Common myeloid progenitor, CD34-positive (primary cell): Measurements from ENCODE around the gene VEZF1.

Source experiments
- CTCF ChIA-PET: fragments of 350-600 bp; sonication (Branson Sonifier 250); formaldehyde crosslinking; loops from one replicate; lab custom pipeline; 2021; ENCODE audit warnings: antibody characterized with exemption; lab: Charles Lee
- POLR2A ChIA-PET: fragments of 350-600 bp; sonication (Branson Sonifier 250); formaldehyde crosslinking; loops from one replicate; lab custom pipeline; 2021; ENCODE audit warnings: antibody characterized with exemption; lab: Charles Lee
- DNase-seq, 3 donors: peaks; one replicate each; pipeline versions ENCODE4 v3.0.0 to v3.0.0-alpha.2; 2013
- H3K27ac ChIP-seq, 2 experiments: 1 replicate in 1 of 2; 2 replicates in 1 of 2; pipeline ENCODE4 v1.7.0; 2013; ENCODE audit warnings: inconsistent platforms in 2 of 2, low read length in 2 of 2, mild to moderate bottlenecking in 2 of 2, low read depth in 1 of 2, moderate library complexity in 1 of 2; ENCODE audit not compliant: severe bottlenecking in 2 of 2, insufficient read depth in 1 of 2, poor library complexity in 1 of 2
- H3K27me3 ChIP-seq, 5 experiments: replicated peaks in 2 of 5; 1 replicate in 3 of 5; 2 replicates in 2 of 5; pipeline versions ENCODE4 v1.6.1 to v1.7.0; 2013; ENCODE audit warnings: low read length in 4 of 5, mild to moderate bottlenecking in 2 of 5, moderate library complexity in 2 of 5, inconsistent platforms in 1 of 5; ENCODE audit not compliant: insufficient read depth in 5 of 5, control insufficient read depth in 4 of 5
- H3K36me3 ChIP-seq, 4 experiments: 1 replicate in 2 of 4; 2 replicates in 2 of 4; pipeline versions ENCODE4 v1.6.1 to v1.7.0; 2013; ENCODE audit warnings: low read length in 3 of 4, control low read depth in 1 of 4, mild to moderate bottlenecking in 1 of 4; ENCODE audit not compliant: control insufficient read depth in 4 of 4, insufficient read depth in 4 of 4
- H3K4me1 ChIP-seq, 4 experiments: 1 replicate in 3 of 4; 2 replicates in 1 of 4; pipeline versions ENCODE4 v1.6.1 to v1.7.1; 2013; ENCODE audit warnings: low read length in 3 of 4, mild to moderate bottlenecking in 3 of 4, control low read depth in 1 of 4, inconsistent platforms in 1 of 4, moderate library complexity in 1 of 4; ENCODE audit not compliant: control insufficient read depth in 4 of 4, insufficient read depth in 4 of 4; ENCODE audit errors: control extremely low read depth in 1 of 4
- H3K4me3 ChIP-seq, 7 experiments: 1 replicate in 4 of 7; 2 replicates in 3 of 7; pipeline versions ENCODE4 v1.5.1 to v1.7.0; 2013; ENCODE audit warnings: mild to moderate bottlenecking in 7 of 7, low read length in 6 of 7, moderate library complexity in 6 of 7, inconsistent platforms in 2 of 7, low read depth in 2 of 7, control low read depth in 1 of 7; ENCODE audit not compliant: insufficient read depth in 4 of 7, control insufficient read depth in 1 of 7; ENCODE audit errors: extremely low read depth in 1 of 7
- H3K9me3 ChIP-seq, 5 experiments: 1 replicate in 4 of 5; 2 replicates in 1 of 5; pipeline versions ENCODE4 v1.6.1 to v1.7.1; 2013; ENCODE audit warnings: low read length in 4 of 5, mild to moderate bottlenecking in 2 of 5, inconsistent platforms in 1 of 5, low read depth in 1 of 5, moderate library complexity in 1 of 5; ENCODE audit not compliant: control insufficient read depth in 4 of 5, insufficient read depth in 2 of 5; ENCODE audit errors: control extremely low read depth in 1 of 5
- WGBS: methylation state at CpG from one replicate; pipeline ENCODE4 v1.1.5; 2013; ENCODE audit not compliant: insufficient coverage; 5-methylcytosine and 5-hydroxymethylcytosine counted together

Gene VEZF1

GRCh38 chr17:58005031-58005727 is 17.1 kb upstream of the VEZF1 start:
- Histone ChIP-seq H3K9me3 (no peaks in the 10 kb centered on the region), H3K36me3 (peaks cover 16 to 56% (median 35%) of the 10 kb centered on the region in 4 experiments), H3K4me1 (peaks cover 18 to 45% (median 35%) of the 10 kb centered on the region in 4 experiments), H3K4me3 (peak overlapping the region in 5 of 7 experiments; percentile 87 to 100 (median 99)), H3K27me3 (no peaks in the 10 kb centered on the region), H3K27ac (peak overlapping the region in 1 of 2 experiments; percentile 98)
- no peak for DNase-seq
- WGBS = 94% methylated on average over 10 of the region's 12 CpGs
- ChIA-PET POLR2A (no interaction called here), CTCF (interaction anchor here (2.4 to 2.7 kb wide), 2 partner anchors 9 to 109 kb away, joined by 9 to 17 read pairs; no protein-coding TSS in a partner anchor)

GRCh38 chr17:58004060-58004459 is 16.0 kb upstream of the VEZF1 start:
- Histone ChIP-seq H3K27ac (peak overlapping the region in 1 of 2 experiments; percentile 98), H3K4me3 (peak overlapping the region in 1 of 7 experiments; percentile 100)
- CTCF ChIA-PET = interaction anchor here (16.1 kb wide), 1 partner anchor 148 kb away, joined by 443 read pairs; the partner anchor contains the start of gene MRPS23

GRCh38 chr17:58002973-58003372 is 14.9 kb upstream of the VEZF1 start:
- no CpG with 5 or more reads among the region's 2 CpGs for WGBS
- CTCF ChIA-PET = interaction anchor here (0.7 to 16.1 kb wide), 2 partner anchors 135 to 147 kb away, joined by 3 to 443 read pairs; partner anchors contain the start of gene MRPS23
- H3K27ac ChIP-seq = peak overlapping the region in 1 of 2 experiments; percentile 6
- POLR2A ChIA-PET = no interaction called here
- no peaks in the 10 kb centered on the region for H3K9me3 ChIP-seq
- no peak for DNase-seq
- no peak overlapping the region for H3K4me3 ChIP-seq
- peaks cover 16 to 73% (median 36%) of the 10 kb centered on the region in 4 experiments for H3K36me3 ChIP-seq
- peaks cover 18 to 41% (median 31%) of the 10 kb centered on the region in 4 experiments for H3K4me1 ChIP-seq
- no peaks in the 10 kb centered on the region for H3K27me3 ChIP-seq

More at GRCh38 chr17:58004060-58004459, 16.0 kb upstream of the VEZF1 start:
- POLR2A ChIA-PET = no interaction called here
- peaks cover 18 to 45% (median 35%) of the 10 kb centered on the region in 4 experiments for H3K4me1 ChIP-seq
- no peaks in the 10 kb centered on the region for H3K9me3 ChIP-seq
- WGBS = 80% methylated on average over 2 of the region's 3 CpGs
- peaks cover 16 to 62% (median 36%) of the 10 kb centered on the region in 4 experiments for H3K36me3 ChIP-seq
- no peak for DNase-seq
- H3K27me3 ChIP-seq = no peaks in the 10 kb centered on the region

- CTCF ChIA-PET = interaction anchor here (0.7 to 16.1 kb wide), 3 partner anchors 135 to 168 kb away, joined by 3 to 443 read pairs (median 11); partner anchors contain the start of gene MRPS23
- Histone ChIP-seq H3K4me1 (peaks cover 18 to 36% (median 27%) of the 10 kb centered on the region in 4 experiments), H3K4me3 (no peak overlapping the region), H3K36me3 (peaks cover 16 to 77% (median 38%) of the 10 kb centered on the region in 4 experiments), H3K27me3 (no peaks in the 10 kb centered on the region), H3K27ac (peak overlapping the region in 1 of 2 experiments; percentile 6), H3K9me3 (no peaks in the 10 kb centered on the region)
- POLR2A ChIA-PET = interaction anchor here (0.7 kb wide), 1 partner anchor 82 kb away, joined by 3 read pairs; no protein-coding TSS in a partner anchor
- DNase-seq = no peak
- WGBS = 85% methylated on average over 4 of the region's 4 CpGs
Measured at GRCh38 chr17:58002154-58002948, 14.3 kb upstream of the VEZF1 start.

- POLR2A ChIA-PET = interaction anchor here (0.7 kb wide), 1 partner anchor 83 kb away, joined by 3 read pairs; no protein-coding TSS in a partner anchor
- DNase-seq = no peak
- WGBS = 100% methylated on average over 1 of the region's 1 CpG
- Histone ChIP-seq H3K4me3 (no peak overlapping the region), H3K9me3 (no peaks in the 10 kb centered on the region), H3K27me3 (no peaks in the 10 kb centered on the region), H3K4me1 (peaks cover 18 to 36% (median 27%) of the 10 kb centered on the region in 4 experiments), H3K36me3 (peaks cover 16 to 77% (median 38%) of the 10 kb centered on the region in 4 experiments), H3K27ac (no peak overlapping the region)
- CTCF ChIA-PET = interaction anchor here (1.1 to 16.1 kb wide), 4 partner anchors 104 to 167 kb away, joined by 3 to 443 read pairs (median 17); partner anchors contain the start of gene MRPS23
Measured at GRCh38 chr17:58001461-58002124, 13.5 kb upstream of the VEZF1 start.

- Histone ChIP-seq H3K27ac (no peak overlapping the region), H3K36me3 (peaks cover 11 to 61% (median 28%) of the 10 kb centered on the region in 4 experiments)
- POLR2A ChIA-PET = interaction anchor here (1.6 to 1.8 kb wide), 2 partner anchors 84 to 125 kb away, joined by 4 to 5 read pairs; partner anchors contain the start of gene DYNLL2
Measured at GRCh38 chr17:57999496-58000017, 11.5 kb upstream of the VEZF1 start.

More at GRCh38 chr17:57999496-58000017, 11.5 kb upstream of the VEZF1 start:
- DNase-seq = peak; percentile 83 to 90 (median 85)
- CTCF ChIA-PET = interaction anchor here (0.7 to 16.1 kb wide), 31 partner anchors 10 to 872 kb away, joined by 3 to 443 read pairs (median 5); partner anchors contain the start of genes CUEDC1, MRPS23 and VEZF1
- Histone ChIP-seq H3K4me3 (no peak overlapping the region), H3K27me3 (no peaks in the 10 kb centered on the region), H3K4me1 (peaks cover 4 to 35% (median 19%) of the 10 kb centered on the region in 4 experiments), H3K9me3 (no peaks in the 10 kb centered on the region)
- WGBS = no CpG with 5 or more reads among the region's 1 CpG
